Measurements from ENCODE around the gene PSG4. TPM values are rescaled to one million over a fixed set of nuclear protein-coding genes. Genes with fewer than 3 reads are reported as not detected.
"Not testable (repeated sequence)": the region's sequence is repeated elsewhere in the genome, so short reads cannot be mapped to it uniquely, and the experiment has no call there.

Gene PSG4
- total RNA-seq, 1 experiment from 2014 or later, result 0.10 TPM

DNA sequence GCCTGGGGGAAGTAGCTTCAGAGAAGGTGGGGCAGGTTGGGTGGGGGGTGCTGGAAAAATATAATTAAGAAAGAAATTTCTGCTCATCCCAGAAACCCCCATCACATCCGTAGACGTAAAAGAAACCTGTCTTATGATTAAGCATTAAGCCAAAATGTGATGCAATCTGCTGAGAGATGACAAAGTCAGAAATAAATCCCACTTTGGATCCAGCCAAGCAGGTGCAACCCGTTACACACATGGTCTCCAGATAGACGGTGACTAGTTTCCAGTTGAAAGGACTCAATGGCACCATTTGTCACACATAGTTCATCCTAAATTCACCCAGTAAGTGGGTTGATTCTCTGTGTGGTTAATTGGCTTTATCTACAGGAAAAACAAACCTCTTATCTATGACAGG, 53.2 kb downstream of the PSG4 start:
- in situ Hi-C loops (cut with HindIII; ENCODE audit: low pct_unique_long_range_greater_than_20kb, low sequenced_read_pairs) (no loop called here), intact Hi-C loops (cut with micrococcal nuclease; ENCODE audit: unreplicated experiment) (no loop called here)
- no peaks in the 10 kb centered on the region for H3K27me3 ChIP-seq (ENCODE audit: control insufficient read depth, insufficient read depth, low read length)
- ChIA-PET POLR2A (no interaction called here), CTCF (no interaction called here)
- H3K27ac ChIP-seq (ENCODE audit: low read length), result no peak overlapping the region
- no peak overlapping the region for H3K4me3 ChIP-seq (ENCODE audit: low read depth in 2 of 2, low read length in 2 of 2)
- ATAC-seq, result no peak
- no peaks in the 10 kb centered on the region for H3K36me3 ChIP-seq (ENCODE audit: control insufficient read depth, insufficient read depth, low read length)
- DNase-seq (ENCODE audit: low read depth, low spot score), result no peak
- no peaks in the 10 kb centered on the region for H3K4me1 ChIP-seq (ENCODE audit: control insufficient read depth, insufficient read depth, low read length)
- H3K9me3 ChIP-seq (ENCODE audit: control insufficient read depth, insufficient read depth, low read depth, low read length), result no peaks in the 10 kb centered on the region
- no TSS peak for BruUV-seq (replicated peaks)
- TF ChIP-seq TCF7L2 (IDR thresholded peaks at IDR 0.05; ENCODE audit: low read depth, low read length) (no peak), SIN3A (IDR thresholded peaks at IDR 0.05; ENCODE audit: borderline replicate concordance, insufficient read depth, low read depth, low read length) (no peak), POLR2AphosphoS5 (IDR thresholded peaks at IDR 0.05; ENCODE audit: low read depth, low read length) (no peak)
- TF ChIP-seq, protein P1, sequence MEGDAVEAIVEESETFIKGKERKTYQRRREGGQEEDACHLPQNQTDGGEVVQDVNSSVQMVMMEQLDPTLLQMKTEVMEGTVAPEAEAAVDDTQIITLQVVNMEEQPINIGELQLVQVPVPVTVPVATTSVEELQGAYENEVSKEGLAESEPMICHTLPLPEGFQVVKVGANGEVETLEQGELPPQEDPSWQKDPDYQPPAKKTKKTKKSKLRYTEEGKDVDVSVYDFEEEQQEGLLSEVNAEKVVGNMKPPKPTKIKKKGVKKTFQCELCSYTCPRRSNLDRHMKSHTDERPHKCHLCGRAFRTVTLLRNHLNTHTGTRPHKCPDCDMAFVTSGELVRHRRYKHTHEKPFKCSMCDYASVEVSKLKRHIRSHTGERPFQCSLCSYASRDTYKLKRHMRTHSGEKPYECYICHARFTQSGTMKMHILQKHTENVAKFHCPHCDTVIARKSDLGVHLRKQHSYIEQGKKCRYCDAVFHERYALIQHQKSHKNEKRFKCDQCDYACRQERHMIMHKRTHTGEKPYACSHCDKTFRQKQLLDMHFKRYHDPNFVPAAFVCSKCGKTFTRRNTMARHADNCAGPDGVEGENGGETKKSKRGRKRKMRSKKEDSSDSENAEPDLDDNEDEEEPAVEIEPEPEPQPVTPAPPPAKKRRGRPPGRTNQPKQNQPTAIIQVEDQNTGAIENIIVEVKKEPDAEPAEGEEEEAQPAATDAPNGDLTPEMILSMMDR (IDR thresholded peaks at IDR 0.05), result no peak
- TF ChIP-seq, protein P2, sequence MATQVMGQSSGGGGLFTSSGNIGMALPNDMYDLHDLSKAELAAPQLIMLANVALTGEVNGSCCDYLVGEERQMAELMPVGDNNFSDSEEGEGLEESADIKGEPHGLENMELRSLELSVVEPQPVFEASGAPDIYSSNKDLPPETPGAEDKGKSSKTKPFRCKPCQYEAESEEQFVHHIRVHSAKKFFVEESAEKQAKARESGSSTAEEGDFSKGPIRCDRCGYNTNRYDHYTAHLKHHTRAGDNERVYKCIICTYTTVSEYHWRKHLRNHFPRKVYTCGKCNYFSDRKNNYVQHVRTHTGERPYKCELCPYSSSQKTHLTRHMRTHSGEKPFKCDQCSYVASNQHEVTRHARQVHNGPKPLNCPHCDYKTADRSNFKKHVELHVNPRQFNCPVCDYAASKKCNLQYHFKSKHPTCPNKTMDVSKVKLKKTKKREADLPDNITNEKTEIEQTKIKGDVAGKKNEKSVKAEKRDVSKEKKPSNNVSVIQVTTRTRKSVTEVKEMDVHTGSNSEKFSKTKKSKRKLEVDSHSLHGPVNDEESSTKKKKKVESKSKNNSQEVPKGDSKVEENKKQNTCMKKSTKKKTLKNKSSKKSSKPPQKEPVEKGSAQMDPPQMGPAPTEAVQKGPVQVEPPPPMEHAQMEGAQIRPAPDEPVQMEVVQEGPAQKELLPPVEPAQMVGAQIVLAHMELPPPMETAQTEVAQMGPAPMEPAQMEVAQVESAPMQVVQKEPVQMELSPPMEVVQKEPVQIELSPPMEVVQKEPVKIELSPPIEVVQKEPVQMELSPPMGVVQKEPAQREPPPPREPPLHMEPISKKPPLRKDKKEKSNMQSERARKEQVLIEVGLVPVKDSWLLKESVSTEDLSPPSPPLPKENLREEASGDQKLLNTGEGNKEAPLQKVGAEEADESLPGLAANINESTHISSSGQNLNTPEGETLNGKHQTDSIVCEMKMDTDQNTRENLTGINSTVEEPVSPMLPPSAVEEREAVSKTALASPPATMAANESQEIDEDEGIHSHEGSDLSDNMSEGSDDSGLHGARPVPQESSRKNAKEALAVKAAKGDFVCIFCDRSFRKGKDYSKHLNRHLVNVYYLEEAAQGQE (IDR thresholded peaks at IDR 0.05; ENCODE audit: insufficient read depth in 1 of 2, low read depth in 2 of 2, low read length in 1 of 2), result no peak

DNA sequence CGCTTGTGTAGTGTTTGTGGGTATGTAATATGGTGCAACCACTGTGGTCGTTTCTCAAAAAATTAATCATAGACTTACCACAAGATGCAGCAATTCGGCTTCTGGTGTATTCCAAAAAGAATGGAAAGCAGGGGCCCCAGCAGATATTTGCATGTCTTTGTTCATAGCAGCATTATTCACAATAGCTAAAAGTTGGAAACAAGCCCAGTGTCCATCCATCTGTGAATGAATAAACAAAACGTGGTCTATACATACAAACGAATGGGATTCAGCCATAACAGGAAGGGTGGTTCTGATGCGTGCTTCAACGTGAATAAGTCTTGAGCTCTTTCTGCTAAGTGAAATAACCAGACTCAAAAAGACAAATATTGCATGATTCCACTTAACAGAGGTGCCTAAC, 55.6 kb downstream of the PSG4 start:
- BruUV-seq (replicated peaks); in situ Hi-C loops (cut with HindIII; ENCODE audit: low pct_unique_long_range_greater_than_20kb, low sequenced_read_pairs); H3K36me3 ChIP-seq (ENCODE audit: control insufficient read depth, insufficient read depth, low read length); POLR2A ChIA-PET; intact Hi-C loops (cut with micrococcal nuclease; ENCODE audit: unreplicated experiment); DNase-seq (ENCODE audit: low read depth, low spot score); CTCF ChIA-PET; H3K4me3 ChIP-seq (ENCODE audit: low read depth in 2 of 2, low read length in 2 of 2); H3K9me3 ChIP-seq (ENCODE audit: control insufficient read depth, insufficient read depth, low read depth, low read length); H3K27ac ChIP-seq (ENCODE audit: low read length); H3K4me1 ChIP-seq (ENCODE audit: control insufficient read depth, insufficient read depth, low read length); ATAC-seq; H3K27me3 ChIP-seq (ENCODE audit: control insufficient read depth, insufficient read depth, low read length): not testable (repeated sequence)

DNA sequence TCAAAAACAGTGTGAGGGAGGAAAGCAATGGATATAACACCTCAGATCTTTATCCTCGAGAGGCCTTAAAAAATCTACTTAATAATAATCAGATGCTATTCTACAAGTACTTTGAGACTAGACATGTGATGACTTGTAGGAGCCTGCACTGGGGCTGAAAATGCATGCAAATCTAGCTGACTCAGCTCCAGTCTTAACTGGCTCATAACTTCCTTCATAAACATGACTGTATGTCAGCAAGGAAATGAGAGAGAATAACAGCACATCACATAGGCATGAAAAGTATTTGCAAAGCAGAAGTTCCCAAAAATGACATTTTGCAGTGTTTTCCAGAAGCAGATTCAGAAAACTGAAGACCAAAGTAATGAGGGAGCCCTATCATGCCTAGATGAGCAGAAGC, 57.2 kb downstream of the PSG4 start:
- intact Hi-C loops (cut with micrococcal nuclease; ENCODE audit: unreplicated experiment), result no loop called here
- no peak overlapping the region for H3K27ac ChIP-seq (ENCODE audit: low read length)
- BruUV-seq (replicated peaks), result no TSS peak
- ATAC-seq, result no peak
- DNase-seq (ENCODE audit: low read depth, low spot score), result no peak
- ChIA-PET POLR2A (no interaction called here), CTCF (no interaction called here)
- H3K27me3 ChIP-seq (ENCODE audit: control insufficient read depth, insufficient read depth, low read length), result no peaks in the 10 kb centered on the region
- no peaks in the 10 kb centered on the region for H3K9me3 ChIP-seq (ENCODE audit: control insufficient read depth, insufficient read depth, low read depth, low read length)
- in situ Hi-C loops (cut with HindIII; ENCODE audit: low pct_unique_long_range_greater_than_20kb, low sequenced_read_pairs), result no loop called here
- no peak overlapping the region for H3K4me3 ChIP-seq (ENCODE audit: low read depth in 2 of 2, low read length in 2 of 2)
- TF ChIP-seq SIN3A (IDR thresholded peaks at IDR 0.05; ENCODE audit: borderline replicate concordance, insufficient read depth, low read depth, low read length) (no peak), POLR2AphosphoS5 (IDR thresholded peaks at IDR 0.05; ENCODE audit: low read depth, low read length) (no peak), TCF7L2 (IDR thresholded peaks at IDR 0.05; ENCODE audit: low read depth, low read length) (no peak)
- TF ChIP-seq, protein P1 (IDR thresholded peaks at IDR 0.05), result no peak
- TF ChIP-seq, protein P2 (IDR thresholded peaks at IDR 0.05; ENCODE audit: insufficient read depth in 1 of 2, low read depth in 2 of 2, low read length in 1 of 2), result no peak
- H3K36me3 ChIP-seq (ENCODE audit: control insufficient read depth, insufficient read depth, low read length), result no peaks in the 10 kb centered on the region
- H3K4me1 ChIP-seq (ENCODE audit: control insufficient read depth, insufficient read depth, low read length), result no peaks in the 10 kb centered on the region

Measured in Panc1 (cell line).